Choroid plexus epithelial cell (primary cell): ENCODE measurements around the gene LBP.

ENCODE experiments used
- DNase-seq: peaks from one replicate; pipeline ENCODE4 v3.0.0-alpha.2; 2010; ENCODE audit warnings: low read depth
- H3K4me3 ChIP-seq: 2 replicates; pipeline ENCODE4 v1.5.1; 2011; ENCODE audit warnings: low read depth, mild to moderate bottlenecking, control low read depth, low read length, moderate library complexity
- CTCF ChIP-seq: conservative IDR thresholded peaks from 2 replicates; pipeline ENCODE4 v1.5.1; 2011; ENCODE audit warnings: low read depth, mild to moderate bottlenecking, control low read depth, inconsistent platforms, low read length, moderate library complexity

Gene LBP

GRCh38 chr20:38303908-38304379 is 42.3 kb upstream of the LBP start, which contains the start of gene BPI:
TSS of gene BPI (plus strand) at chr20:38304156. CDS start at chr20:38304224, 68 bp downstream.
- no peak for TF ChIP-seq CTCF
- no peak within 1 kb of the TSS for H3K4me3 ChIP-seq
- DNase-seq: peak; percentile 69

DNA sequence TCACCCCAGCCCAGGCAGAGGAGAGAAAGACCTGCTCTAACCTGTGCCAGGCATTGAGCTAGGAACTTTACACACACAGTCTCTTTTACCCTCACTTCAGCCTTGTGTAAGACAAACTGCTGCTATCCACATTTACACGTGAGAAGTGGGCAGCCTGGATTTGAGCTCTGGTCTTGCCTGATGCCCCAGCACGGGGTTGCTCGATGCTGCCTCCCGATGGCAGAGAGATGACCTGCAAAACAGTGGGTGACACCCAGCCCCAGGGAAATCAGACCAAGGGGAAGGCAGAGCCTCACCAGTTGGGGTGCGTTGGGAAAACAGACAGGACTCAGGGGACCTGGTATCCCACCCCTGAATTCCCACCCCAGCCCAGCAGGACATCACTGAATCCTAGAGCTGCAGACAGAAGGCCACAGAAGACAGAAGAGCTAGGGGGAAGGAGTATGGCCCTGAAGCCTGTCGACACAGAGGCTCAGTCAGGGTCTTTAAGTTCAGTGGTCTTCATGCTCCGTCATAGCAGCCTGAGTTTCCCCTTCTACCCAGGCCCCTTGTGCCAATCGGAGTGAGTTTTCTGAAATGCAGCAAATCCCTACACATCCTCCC is 41.3 kb upstream of the LBP start:
- no peak overlapping the region for H3K4me3 ChIP-seq
- peak; percentile 71 for DNase-seq
- peak; percentile 81 for TF ChIP-seq CTCF

GRCh38 chr20:38305541-38305940 is 40.7 kb upstream of the LBP start:
- TF ChIP-seq CTCF: no peak
- no peak overlapping the region for H3K4me3 ChIP-seq
- DNase-seq: no peak

DNA sequence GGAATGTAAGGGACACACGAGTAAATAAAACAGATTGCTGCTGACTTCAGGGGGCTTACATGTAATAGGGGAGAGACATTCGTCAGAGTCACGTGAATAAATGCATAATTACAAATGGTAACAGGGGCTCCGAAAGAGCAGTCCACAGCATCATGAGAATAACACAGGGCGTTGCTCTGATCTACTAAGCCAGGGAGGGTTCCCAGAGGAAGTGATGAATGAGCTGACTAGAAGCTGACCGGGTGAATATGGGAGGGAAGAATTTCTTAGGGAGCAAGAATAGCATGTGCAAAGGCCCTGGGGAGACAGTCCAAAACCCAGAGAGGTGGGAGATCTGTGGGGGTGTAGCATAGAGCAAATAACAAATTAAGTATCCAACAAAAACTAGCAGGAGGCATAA is 39.9 kb upstream of the LBP start:
- DNase-seq: no peak
- H3K4me3 ChIP-seq: no peak overlapping the region
- no peak for TF ChIP-seq CTCF

GRCh38 chr20:38307371-38308046 is 38.8 kb upstream of the LBP start:
- DNase-seq: peak; percentile 81
- no peak overlapping the region for H3K4me3 ChIP-seq
- peak; percentile 1 for TF ChIP-seq CTCF

- TF ChIP-seq CTCF: no peak
- peak; percentile 51 for DNase-seq
Measured at GRCh38 chr20:38308047-38308438, 38.2 kb upstream of the LBP start.

GRCh38 chr20:38308447-38308846 is 37.8 kb upstream of the LBP start:
- H3K4me3 ChIP-seq: no peak overlapping the region
- no peak for DNase-seq
- no peak for TF ChIP-seq CTCF

More at GRCh38 chr20:38308047-38308438, 38.2 kb upstream of the LBP start:
- H3K4me3 ChIP-seq: no peak overlapping the region
